HG02840 (cell line): Measurements from ENCODE around the gene PRKCSH.
"Not testable (repeated sequence)": the region's sequence is repeated elsewhere in the genome, so short reads cannot be mapped to it uniquely, and the experiment has no call there.

Experiments used
- ATAC-seq: cut with Tn5 transposase; IDR thresholded peaks from one replicate; pipeline ENCODE4 v1.9.1; 2021; ENCODE audit warnings: mild to moderate bottlenecking, moderate library complexity, moderate number of reproducible peaks; ENCODE audit not compliant: unreplicated experiment, low FRiP score

Gene PRKCSH

DNA sequence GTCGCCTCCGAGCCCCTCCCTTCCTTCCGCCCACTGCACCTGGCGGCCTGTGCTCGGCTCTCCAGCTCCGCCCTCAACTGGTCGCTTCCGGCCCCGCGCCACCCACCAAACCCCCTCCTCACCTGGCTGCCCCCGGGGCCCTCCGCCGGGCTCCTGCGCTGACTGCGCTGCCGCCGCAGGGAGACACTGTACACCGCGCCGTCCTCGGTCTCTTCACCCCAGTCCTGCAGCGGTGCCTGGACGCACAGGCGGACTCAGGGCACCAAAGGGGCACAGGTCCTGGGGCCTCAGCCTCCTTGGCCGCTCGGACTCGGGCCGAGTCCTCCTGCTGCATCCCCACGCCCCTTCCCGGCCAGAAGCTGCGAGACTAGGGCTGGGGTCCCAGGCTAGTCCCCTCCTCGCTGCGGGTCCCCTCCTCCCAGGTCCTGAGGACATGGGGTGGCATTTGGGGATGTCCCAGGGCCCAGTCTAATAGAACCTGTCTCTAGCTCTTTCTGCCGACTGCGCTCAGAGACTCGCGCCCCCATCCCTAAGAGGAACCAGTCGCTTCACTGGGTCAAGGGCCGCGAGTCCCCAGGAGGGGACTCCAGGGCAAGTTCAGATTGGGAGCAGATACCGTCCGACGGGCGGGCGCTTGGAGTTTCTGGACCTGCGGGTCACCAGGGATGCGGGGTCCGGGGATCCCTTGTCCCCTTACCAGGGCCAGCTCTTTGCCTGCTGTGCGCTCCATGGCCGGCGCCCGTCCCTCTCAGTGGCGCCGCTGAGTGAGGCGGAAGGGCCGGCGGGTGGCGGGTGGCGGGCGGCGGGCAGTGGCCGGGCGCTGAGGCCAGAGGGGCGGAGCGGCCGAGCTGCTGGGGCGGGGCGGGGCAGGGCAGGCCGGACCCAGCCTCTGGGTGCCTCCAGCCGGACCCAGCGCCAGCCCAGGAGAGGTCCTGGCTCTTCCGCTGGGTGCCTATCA is 16.6 kb upstream of the PRKCSH start, which contains the start of gene RGL3:
RGL3 (minus strand) TSS at position 766 of the 958 bp plus-strand sequence; CDS start at position 730, 36 bp downstream.
- no peak for ATAC-seq

DNA sequence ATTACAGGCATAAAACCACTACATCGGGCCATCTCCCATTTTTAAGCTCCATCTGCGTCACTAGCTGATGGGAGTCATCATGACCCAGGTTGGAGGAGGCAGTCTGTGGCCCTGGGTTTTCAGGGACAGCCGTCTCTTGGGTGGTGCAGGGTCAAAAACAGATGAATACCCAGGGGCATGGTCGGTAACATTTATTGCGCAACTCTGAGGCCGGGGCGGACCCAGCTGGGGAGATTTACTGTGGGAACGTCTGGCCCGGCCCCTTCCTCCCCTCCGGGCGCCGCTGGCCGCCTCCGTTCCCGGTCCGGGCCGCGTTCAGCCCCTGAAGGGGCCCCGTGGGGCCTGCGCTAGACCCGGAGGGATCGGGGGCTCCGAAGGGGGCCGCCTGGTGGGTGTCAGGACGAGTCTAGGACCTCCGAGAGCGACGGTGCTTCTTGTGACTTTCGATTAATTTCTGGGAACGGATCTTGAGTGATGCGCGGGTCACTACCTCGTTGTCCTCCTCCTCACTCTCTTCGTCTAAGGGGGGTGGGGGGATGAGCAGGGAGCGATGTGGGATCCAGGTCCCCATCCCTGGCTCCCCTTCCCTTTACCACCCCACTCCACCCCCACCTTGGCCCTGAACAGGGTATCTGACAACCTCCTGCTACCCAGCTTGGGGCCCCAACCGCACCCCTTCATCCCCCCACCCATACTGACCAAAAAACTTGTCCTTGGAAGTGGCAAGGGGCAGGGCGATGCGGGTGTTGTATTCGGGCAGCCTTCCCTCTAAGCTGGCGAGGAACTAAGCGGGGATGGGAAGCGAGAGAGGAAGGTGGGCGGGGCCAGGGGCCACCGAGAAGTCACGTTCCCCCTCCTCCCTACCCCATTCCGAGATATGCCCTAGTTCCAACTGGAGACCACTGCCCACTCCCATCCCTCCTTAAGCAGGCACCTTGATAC is 14.7 kb upstream of the PRKCSH start:
- ATAC-seq = no peak

DNA sequence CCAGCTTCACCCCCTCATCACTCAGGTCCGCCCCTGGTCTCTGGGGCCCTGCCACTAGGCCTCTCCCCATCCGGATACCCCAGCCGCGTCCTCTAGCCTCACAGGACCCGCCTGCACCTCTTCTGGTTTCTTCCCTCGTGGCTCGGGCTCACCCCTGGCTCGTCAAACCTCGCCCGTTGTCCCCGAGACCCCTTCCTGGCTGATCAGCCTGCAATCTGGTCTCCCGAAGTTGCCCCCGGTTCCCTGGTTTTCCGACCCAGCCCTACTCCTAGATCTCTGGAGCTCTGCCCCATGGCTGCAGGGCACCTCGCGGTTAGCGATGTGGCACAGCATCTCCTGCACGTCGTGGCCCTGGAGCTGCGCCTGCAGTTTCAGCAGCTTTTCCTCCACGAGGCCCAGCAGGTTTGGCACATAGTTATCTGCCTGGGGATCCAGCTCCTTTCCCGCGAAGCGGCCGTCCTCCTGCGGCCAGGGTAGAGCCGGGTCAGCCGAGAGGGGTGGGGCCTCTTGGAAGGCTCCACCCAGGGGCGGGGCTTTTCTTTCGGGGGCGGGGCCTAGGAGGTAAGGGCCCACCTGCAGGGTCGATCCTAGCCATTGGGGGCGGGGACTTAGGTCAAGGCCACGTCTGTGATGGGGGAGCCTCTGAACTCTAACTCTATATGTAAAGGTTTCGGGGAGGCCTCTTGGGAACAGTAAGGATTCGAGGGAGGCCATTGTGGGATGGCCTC is 13.9 kb upstream of the PRKCSH start:
- ATAC-seq = no peak

DNA sequence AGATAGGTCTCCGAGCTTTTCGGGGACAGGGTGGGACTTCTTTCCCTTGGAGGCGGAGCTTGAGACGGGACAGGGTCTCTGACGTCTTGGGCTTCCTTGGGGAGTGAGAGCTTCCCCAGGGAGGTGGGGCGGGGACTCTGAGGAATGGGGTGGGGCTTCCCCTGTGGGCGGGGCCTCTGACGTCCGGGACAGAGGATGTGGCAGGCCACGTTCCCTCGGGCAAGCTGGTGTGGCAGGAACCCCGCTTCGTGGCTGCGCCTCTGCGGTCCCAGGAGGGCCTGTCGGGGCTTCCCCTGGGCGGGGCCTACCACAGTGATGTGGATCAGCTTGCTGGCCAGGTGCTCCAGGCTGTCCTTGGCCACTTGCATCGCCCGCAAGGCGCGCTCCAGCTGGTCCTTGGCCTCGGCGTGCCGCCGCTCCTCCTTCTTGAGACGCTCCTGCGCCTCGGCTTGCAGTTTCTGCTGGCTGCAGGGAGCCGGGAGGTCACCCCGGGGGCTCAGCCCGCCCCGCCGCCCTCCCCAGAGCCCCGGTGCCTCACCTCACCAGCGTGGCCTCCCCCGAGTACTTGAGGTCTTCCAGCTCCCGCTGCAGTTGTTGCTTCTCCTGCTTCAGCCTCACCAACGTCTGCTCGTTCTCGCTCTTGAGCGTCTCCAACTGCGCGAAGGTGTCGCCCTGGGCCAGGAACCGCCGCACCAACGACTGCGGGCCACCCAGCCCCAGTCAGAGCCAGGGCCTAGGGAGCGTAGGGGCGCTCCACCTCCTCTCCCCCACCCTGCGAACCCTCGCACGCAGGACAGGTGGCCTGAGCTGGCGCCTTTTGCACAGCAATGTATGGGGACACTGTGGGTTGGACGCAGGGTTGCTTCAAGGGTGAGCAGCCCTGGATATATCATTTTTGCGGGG is 13.0 kb upstream of the PRKCSH start:
- no peak for ATAC-seq

DNA sequence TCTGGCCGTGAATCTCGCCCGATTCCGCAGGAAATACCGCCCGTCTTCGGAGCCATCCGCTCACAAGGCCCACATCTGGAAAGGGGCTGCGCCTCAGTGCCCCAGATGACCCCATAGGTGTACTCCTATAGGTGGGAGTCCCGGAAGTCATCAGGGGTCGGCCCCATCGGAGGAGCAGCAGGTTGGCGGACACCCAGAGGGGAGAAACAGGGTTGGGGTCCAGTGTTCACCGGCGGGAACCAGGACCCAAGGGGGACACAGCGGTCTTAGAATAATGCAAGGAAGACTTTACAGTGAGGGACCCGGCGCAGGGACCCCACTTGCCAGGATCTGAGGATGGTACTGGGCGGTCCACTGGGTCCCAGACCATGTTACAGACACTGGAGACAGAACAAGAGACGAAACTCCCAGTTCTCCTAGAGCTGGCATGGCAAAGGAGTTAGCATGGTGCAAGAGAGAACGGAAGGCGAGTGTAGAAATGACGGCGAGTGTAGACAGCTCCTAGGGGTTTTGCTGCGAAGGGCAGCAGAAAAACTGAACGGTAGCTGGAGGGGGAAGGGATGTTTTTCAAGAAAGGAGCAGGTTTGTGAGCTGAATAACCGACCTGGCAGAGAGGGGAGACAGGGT is 12.2 kb upstream of the PRKCSH start:
- ATAC-seq = no peak

DNA sequence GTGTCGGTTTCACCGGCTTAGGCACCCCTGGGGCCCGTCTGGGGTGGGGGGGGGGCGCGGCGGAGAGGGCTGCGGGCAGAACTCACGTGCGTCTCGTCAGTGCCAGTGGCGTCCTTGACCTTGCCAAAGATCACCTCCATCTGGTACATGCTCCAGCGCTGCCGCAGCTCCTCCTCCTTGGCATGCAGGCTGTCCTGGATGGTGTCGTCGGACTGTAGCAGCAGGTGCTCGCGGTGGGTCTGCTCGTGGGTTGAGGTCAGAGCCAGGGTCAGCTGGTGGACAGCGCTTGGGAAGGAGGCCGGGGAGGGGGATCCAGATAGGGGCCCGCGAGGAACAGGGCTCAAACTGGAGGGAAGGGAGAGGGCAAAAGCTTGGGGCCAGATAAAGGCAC is 11.6 kb upstream of the PRKCSH start:
- no peak for ATAC-seq

DNA sequence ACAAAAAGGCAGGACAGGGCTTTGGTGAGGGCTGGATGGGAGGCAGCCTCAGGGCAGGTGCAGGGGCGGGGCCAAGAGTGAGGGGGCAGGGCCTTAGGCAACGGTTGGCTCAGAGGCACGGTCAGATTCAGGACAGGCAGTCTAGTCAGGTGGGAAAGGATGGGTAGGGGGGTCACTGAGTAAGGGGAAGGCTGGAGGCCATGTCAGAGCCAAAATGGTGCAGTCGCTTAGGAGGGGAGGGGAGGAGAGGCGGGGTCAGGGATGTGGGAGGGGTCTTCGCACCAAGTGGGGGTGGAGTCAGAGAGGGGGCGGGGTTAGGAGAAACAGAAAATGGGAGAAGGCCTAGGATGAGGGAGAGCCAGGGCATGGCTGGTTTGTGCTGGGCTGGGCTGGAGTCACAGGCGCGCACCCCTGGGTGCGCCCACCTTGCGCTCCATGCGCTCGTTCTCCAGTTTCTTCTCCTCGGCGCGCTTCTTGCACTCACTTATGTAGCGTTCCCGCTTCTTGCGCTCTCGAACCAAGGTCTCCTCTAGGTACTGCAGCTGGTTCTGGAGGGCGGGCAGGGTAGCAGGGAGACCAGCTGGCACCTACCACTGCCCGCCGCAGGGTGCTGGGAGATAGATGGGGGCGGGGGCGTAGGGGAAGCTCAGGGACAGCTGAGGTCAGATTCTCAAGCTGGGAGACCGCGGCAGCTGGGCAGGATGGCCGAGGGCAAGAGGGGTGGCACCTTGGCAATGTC is 9.5 kb upstream of the PRKCSH start:
- no peak for ATAC-seq

DNA sequence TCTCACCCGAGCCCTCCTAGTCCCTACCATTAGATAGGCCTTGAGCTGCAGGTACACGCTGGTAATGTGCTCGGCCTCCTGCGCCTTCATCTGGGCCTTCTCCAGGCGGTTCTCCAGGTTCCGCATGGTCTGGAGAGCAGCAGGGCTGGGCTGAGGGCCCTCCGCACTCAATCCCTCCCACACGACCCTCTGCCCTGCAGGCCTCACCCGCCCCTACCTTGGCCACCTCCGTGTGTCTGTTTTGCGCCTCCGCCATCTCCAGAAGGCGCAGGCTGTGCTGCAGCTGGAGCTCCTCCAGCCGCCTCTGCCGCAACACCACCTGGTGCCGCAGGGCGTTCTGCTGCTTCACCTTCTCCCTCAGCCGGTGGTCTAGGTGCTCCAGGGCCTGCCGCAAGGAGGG is 8.8 kb upstream of the PRKCSH start:
- no peak for ATAC-seq

DNA sequence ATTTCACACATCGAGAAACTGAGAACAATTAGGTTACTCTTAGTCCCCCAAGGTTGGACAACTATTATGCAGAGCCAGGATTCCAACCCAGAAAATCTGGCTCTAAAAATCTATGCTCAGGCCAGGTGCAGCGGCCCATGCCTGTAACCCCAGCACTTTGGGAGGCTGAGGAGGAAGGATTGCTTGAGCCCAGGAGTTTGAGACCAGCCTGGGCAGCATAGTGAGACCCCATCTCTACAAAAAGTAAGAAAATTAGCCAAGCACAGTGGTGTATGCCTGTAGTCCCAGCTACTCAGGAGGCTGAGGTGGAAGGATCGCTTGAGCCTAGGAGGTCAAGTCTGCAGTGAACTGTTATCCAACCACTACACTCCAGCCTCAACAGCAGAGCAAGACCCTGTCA is 1.9 kb upstream of the PRKCSH start:
- ATAC-seq = not testable (repeated sequence)

DNA sequence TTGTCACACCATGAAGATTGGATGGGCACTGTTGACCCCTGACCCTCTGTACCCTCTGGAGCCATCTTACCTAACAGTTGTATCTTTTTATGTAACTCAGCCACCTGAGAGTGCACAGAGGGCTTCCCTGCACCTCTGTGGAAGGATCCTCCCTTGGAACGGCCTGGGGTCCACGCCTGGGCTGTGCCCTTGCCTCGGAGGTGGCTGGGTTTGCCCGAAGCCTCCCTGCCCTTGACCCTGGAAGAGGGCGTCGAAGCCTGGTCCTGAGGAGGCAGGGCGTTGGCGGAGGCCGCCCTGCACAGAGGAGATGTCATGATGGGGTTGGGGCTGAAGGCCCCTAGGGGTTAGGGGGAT is 755 bp upstream of the PRKCSH start:
- peak; percentile 5 for ATAC-seq

DNA sequence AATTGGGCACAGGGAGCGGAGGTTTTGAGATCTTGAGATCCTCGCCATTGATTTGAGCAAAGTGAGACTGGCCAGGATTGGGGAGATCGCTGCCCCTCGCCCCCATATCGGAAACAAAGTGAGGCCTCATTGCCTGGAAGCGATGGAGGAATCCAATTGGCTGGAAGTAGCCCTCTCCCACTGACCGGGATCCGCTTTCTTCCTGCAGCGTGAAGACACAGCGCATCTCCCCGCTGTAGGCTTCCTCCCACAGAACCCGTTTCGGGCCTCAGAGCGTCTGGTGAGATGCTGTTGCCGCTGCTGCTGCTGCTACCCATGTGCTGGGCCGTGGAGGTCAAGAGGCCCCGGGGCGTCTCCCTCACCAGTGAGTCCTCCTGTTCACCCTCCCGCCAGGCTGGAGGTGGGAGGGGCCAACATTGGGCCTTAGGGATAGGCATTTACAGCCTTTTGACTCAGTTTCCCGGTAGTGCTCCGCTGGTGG is 438 bp downstream of the PRKCSH start:
- ATAC-seq = no peak

DNA sequence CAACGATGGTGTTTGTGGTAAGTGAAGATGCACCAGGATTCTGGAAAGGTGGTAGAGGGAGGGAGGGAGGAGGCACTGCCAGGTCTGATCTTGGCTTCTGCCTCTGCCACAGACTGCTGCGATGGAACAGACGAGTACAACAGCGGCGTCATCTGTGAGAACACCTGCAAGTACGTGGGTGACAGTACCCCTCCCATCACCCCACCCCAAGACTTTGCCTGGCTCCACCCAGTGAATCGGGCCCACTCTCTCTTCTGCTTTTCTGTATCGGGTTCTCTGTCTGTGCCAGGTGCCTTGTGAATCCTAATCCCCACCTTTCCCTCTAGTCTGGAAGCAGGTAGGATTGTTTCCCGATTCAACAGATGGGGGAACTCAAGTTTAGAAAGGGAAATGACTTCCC is 2.5 kb downstream of the PRKCSH start:
- no peak for ATAC-seq

DNA sequence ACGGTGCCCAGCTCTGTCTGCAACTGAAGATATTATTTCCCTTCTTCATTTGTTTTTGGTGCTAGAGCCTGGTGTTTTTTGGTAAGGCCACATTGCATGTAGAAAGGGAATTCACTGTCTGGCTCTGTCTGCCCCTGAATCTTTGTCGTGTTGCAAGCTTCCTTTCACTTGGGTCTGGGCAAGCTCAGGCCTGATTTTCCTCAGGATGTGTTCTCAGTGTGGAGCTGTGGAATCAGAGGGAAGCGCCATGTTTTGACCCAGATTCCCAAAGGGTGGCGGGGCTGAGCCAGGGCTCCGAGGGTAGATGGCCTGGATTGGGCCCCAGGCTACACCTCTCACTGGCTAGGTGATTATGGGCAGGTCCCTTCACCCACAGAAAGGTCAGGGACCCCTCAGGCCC is 8.6 kb downstream of the PRKCSH start:
- no peak for ATAC-seq

DNA sequence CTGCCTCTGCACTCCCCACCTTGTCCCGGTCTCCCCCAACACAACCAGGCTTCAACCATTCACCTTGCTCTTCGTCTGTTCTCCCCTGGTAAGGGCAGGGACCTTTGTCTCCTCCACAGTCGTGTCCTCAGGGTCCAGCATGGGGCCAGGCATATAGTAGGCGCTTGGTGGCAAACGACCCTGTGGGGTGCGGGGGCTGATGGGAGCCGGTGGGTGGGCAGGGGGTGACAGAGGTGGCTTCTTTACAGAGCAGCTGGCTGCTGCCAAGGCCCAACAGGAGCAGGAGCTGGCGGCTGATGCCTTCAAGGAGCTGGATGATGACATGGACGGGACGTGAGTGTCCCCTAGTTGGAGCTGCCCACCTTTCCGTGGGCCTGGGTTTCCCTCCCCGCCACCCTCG is 9.7 kb downstream of the PRKCSH start:
- ATAC-seq = no peak

DNA sequence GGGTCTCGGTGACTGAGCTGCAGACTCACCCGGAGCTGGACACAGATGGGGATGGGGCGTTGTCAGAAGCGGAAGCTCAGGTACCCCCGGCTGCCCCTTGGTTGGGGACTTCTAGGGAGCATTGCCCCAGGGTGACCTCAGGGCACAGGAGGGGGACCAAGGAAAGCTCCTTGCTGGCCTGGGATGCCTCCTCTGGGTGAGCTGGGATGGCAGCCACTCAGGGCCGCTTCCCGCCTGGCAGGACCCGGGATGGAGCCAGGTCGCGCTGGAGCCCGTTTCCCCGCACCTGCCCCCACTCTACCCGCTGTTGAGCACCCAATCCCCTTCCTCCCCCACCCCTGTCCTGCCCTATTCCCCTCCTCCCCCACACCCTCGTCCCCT is 10.8 kb downstream of the PRKCSH start:
- ATAC-seq = no peak

DNA sequence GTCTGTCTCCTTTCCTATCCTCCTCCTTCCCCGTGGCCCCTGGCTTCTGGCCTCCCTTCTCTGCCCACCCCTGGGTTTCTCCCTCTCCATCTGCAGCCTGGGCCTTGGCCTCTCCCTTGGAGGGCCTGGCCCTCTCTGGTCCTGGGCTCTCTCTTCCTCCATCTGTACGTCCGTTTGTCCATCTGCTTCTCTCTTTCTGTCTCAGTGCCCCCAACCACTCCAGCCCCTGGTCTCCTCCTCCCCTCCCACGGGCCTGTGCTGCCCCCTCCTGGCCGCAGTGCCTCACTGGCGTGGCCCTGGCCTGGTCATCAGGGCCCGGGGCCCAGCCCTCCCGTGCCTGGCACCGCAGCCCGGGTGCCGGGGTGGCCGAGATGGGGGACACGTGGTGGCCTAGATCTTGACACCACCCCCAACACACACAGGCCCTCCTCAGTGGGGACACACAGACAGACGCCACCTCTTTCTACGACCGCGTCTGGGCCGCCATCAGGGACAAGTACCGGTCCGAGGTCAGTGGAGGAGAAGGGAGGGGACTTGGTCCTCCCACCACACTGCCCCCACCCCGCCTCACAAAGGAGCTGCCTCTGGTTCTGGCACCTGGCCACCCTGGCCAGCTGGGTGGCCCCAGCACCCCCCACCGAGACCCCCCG is 11.3 kb downstream of the PRKCSH start:
- no peak for ATAC-seq

DNA sequence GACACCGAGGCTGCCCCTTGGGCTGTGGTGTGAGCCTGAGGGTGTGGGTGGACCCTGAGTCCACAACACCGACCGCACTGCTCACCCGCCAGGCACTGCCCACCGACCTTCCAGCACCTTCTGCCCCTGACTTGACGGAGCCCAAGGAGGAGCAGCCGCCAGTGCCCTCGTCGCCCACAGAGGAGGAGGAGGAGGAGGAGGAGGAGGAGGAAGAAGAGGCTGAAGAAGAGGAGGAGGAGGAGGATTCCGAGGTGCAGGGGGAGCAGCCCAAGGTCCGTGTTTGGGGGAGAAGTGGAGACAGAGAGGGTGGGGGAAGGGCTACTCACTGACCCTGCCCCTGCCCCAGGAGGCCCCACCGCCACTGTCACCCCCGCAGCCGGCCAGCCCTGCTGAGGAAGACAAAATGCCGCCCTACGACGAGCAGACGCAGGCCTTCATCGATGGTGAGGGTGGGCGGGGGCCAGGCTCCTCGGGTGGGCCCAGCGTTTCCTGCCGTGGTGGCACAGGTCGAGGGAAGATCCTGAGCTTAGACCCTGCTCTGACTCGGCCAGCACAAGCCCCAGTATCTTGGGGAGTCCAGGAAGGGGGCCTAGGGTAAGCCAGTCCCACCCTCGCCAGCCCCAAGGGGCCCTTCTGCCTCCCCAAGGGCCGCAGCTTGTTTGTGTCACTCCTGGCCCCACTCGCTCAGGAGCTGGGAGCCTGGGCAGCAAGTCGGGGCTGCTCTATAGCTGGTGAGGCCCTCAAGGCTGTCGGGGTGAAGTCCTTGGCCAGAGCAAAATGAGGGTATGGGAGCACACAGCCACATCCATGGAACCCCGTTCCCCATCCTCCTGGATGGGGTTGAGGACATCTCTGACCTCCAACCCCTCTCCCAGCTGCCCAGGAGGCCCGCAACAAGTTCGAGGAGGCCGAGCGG is 12.2 kb downstream of the PRKCSH start:
- ATAC-seq = no peak
